Common myeloid progenitor, CD34-positive (primary cell): Measurements from ENCODE around the gene ZNF586. TPM values are rescaled to one million over a fixed set of nuclear protein-coding genes. Genes with fewer than 3 reads are reported as not detected.
"Not testable (repeated sequence)": the region's sequence is repeated elsewhere in the genome, so short reads cannot be mapped to it uniquely, and the experiment has no call there.

Experiments
- CTCF ChIA-PET: fragments of 350-600 bp; sonication (Branson Sonifier 250); formaldehyde crosslinking; loops from one replicate; lab custom pipeline; 2021; ENCODE audit warnings: antibody characterized with exemption; lab: Charles Lee
- POLR2A ChIA-PET: fragments of 350-600 bp; sonication (Branson Sonifier 250); formaldehyde crosslinking; loops from one replicate; lab custom pipeline; 2021; ENCODE audit warnings: antibody characterized with exemption; lab: Charles Lee
- DNase-seq, 3 donors: peaks; one replicate each; pipeline versions ENCODE4 v3.0.0 to v3.0.0-alpha.2; 2013
- H3K27ac ChIP-seq, 2 experiments: 1 replicate in 1 of 2; 2 replicates in 1 of 2; pipeline ENCODE4 v1.7.0; 2013; ENCODE audit warnings: inconsistent platforms in 2 of 2, low read length in 2 of 2, mild to moderate bottlenecking in 2 of 2, low read depth in 1 of 2, moderate library complexity in 1 of 2; ENCODE audit not compliant: severe bottlenecking in 2 of 2, insufficient read depth in 1 of 2, poor library complexity in 1 of 2
- H3K27me3 ChIP-seq, 5 experiments: replicated peaks in 2 of 5; 1 replicate in 3 of 5; 2 replicates in 2 of 5; pipeline versions ENCODE4 v1.6.1 to v1.7.0; 2013; ENCODE audit warnings: low read length in 4 of 5, mild to moderate bottlenecking in 2 of 5, moderate library complexity in 2 of 5, inconsistent platforms in 1 of 5; ENCODE audit not compliant: insufficient read depth in 5 of 5, control insufficient read depth in 4 of 5
- H3K36me3 ChIP-seq, 4 experiments: 1 replicate in 2 of 4; 2 replicates in 2 of 4; pipeline versions ENCODE4 v1.6.1 to v1.7.0; 2013; ENCODE audit warnings: low read length in 3 of 4, control low read depth in 1 of 4, mild to moderate bottlenecking in 1 of 4; ENCODE audit not compliant: control insufficient read depth in 4 of 4, insufficient read depth in 4 of 4
- H3K4me1 ChIP-seq, 4 experiments: 1 replicate in 3 of 4; 2 replicates in 1 of 4; pipeline versions ENCODE4 v1.6.1 to v1.7.1; 2013; ENCODE audit warnings: low read length in 3 of 4, mild to moderate bottlenecking in 3 of 4, control low read depth in 1 of 4, inconsistent platforms in 1 of 4, moderate library complexity in 1 of 4; ENCODE audit not compliant: control insufficient read depth in 4 of 4, insufficient read depth in 4 of 4; ENCODE audit errors: control extremely low read depth in 1 of 4
- H3K4me3 ChIP-seq, 7 experiments: 1 replicate in 4 of 7; 2 replicates in 3 of 7; pipeline versions ENCODE4 v1.5.1 to v1.7.0; 2013; ENCODE audit warnings: mild to moderate bottlenecking in 7 of 7, low read length in 6 of 7, moderate library complexity in 6 of 7, inconsistent platforms in 2 of 7, low read depth in 2 of 7, control low read depth in 1 of 7; ENCODE audit not compliant: insufficient read depth in 4 of 7, control insufficient read depth in 1 of 7; ENCODE audit errors: extremely low read depth in 1 of 7
- H3K9me3 ChIP-seq, 5 experiments: 1 replicate in 4 of 5; 2 replicates in 1 of 5; pipeline versions ENCODE4 v1.6.1 to v1.7.1; 2013; ENCODE audit warnings: low read length in 4 of 5, mild to moderate bottlenecking in 2 of 5, inconsistent platforms in 1 of 5, low read depth in 1 of 5, moderate library complexity in 1 of 5; ENCODE audit not compliant: control insufficient read depth in 4 of 5, insufficient read depth in 2 of 5; ENCODE audit errors: control extremely low read depth in 1 of 5
- WGBS: methylation state at CpG from one replicate; pipeline ENCODE4 v1.1.5; 2013; ENCODE audit not compliant: insufficient coverage; 5-methylcytosine and 5-hydroxymethylcytosine counted together
- polyA plus RNA-seq: library from polyadenylated mRNA; unstranded; fragments of 120-200 nt; gene quantifications from one replicate; pipeline ENCODE4 v1.2.1, GENCODE V29; 2013

Gene ZNF586
- polyA plus RNA-seq, result 25.5 TPM

- ChIA-PET CTCF (no interaction called here), POLR2A (interaction anchor here (0.6 to 1.3 kb wide), 3 partner anchors 12 to 18 kb away, joined by 3 read pairs; no protein-coding TSS in a partner anchor)
- peaks cover 15 to 36% (median 22%) of the 10 kb centered on the region in 4 experiments for H3K36me3 ChIP-seq
- WGBS, result 2% methylated on average over 53 of the region's 61 CpGs
- H3K27ac ChIP-seq, result peak within 1 kb of the TSS in 1 of 2 experiments; percentile 43
- H3K4me3 ChIP-seq, result peak within 1 kb of the TSS; percentile 44 to 94 (median 83)
- peaks cover 0 to 11% (median 5%) of the 10 kb centered on the region in 4 experiments for H3K4me1 ChIP-seq
- peak; percentile 93 to 98 (median 96) for DNase-seq
- peaks cover 0 to 22% (median 19%) of the 10 kb centered on the region in 5 experiments for H3K9me3 ChIP-seq
- H3K27me3 ChIP-seq, result no peaks in the 10 kb centered on the region
Observed at GRCh38 chr19:57769345-57770131, at the start of gene ZNF586. Gene ZNF586, plus strand, starts transcription at chr19:57769676. Its CDS starts 167 bp downstream, at chr19:57769843.

GRCh38 chr19:57719901-57720519, 49.5 kb upstream of the ZNF586 start:
- H3K27me3 ChIP-seq, result no peaks in the 10 kb centered on the region
- 100% methylated on average over 3 of the region's 4 CpGs for WGBS
- no peaks in the 10 kb centered on the region for H3K4me1 ChIP-seq
- no peak overlapping the region for H3K27ac ChIP-seq
- DNase-seq, result no peak
- H3K4me3 ChIP-seq, result peak overlapping the region in 1 of 7 experiments; percentile 28
- peaks cover 43 to 62% (median 53%) of the 10 kb centered on the region in 4 experiments for H3K36me3 ChIP-seq
- POLR2A ChIA-PET, result no interaction called here
- peaks cover 4 to 56% (median 55%) of the 10 kb centered on the region in 5 experiments for H3K9me3 ChIP-seq
- CTCF ChIA-PET, result interaction anchor here (0.6 to 1.3 kb wide), 3 partner anchors 15 to 194 kb away, joined by 3 read pairs; no protein-coding TSS in a partner anchor

- Histone ChIP-seq H3K27me3 (no peaks in the 10 kb centered on the region), H3K36me3 (peaks cover 43 to 62% (median 53%) of the 10 kb centered on the region in 4 experiments), H3K4me1 (no peaks in the 10 kb centered on the region), H3K4me3 (peak overlapping the region in 1 of 7 experiments; percentile 44), H3K9me3 (peaks cover 4 to 58% (median 55%) of the 10 kb centered on the region in 5 experiments), H3K27ac (no peak overlapping the region)
- DNase-seq, result no peak
- POLR2A ChIA-PET, result no interaction called here
- 98% methylated on average over 8 of the region's 10 CpGs for WGBS
- CTCF ChIA-PET, result interaction anchor here (0.7 to 1.3 kb wide), 2 partner anchors 16 to 36 kb away, joined by 3 read pairs; no protein-coding TSS in a partner anchor
Observed at GRCh38 chr19:57720878-57721277, 48.6 kb upstream of the ZNF586 start.

GRCh38 chr19:57738320-57738719, 31.2 kb upstream of the ZNF586 start:
- H3K4me3 ChIP-seq, result peak overlapping the region in 1 of 7 experiments; percentile 25
- CTCF ChIA-PET, result interaction anchor here (1.2 to 1.4 kb wide), 2 partner anchors 10 to 81 kb away, joined by 3 to 5 read pairs; no protein-coding TSS in a partner anchor
- DNase-seq, result peak in 1 of 3 donors; percentile 15
- H3K27ac ChIP-seq, H3K27me3 ChIP-seq, POLR2A ChIA-PET, H3K9me3 ChIP-seq, H3K36me3 ChIP-seq, H3K4me1 ChIP-seq: not testable (repeated sequence)
- WGBS, result 2% methylated on average over 4 of the region's 10 CpGs

- H3K27ac ChIP-seq, H3K36me3 ChIP-seq, H3K27me3 ChIP-seq, H3K4me1 ChIP-seq, DNase-seq, H3K9me3 ChIP-seq, POLR2A ChIA-PET: not testable (repeated sequence)
- 100% methylated on average over 5 of the region's 7 CpGs for WGBS
- CTCF ChIA-PET, result interaction anchor here (1.2 to 1.4 kb wide), 2 partner anchors 11 to 81 kb away, joined by 3 to 5 read pairs; no protein-coding TSS in a partner anchor
- H3K4me3 ChIP-seq, result peak overlapping the region in 1 of 7 experiments; percentile 25
Observed at GRCh38 chr19:57738770-57739169, 30.7 kb upstream of the ZNF586 start.

- H3K9me3 ChIP-seq, result peaks cover 10 to 30% (median 29%) of the 10 kb centered on the region in 5 experiments
- H3K4me1 ChIP-seq, result peaks cover 0 to 15% (median 9%) of the 10 kb centered on the region in 4 experiments
- H3K4me3 ChIP-seq, result peak within 1 kb of the TSS; percentile 81 to 100 (median 97)
- H3K27ac ChIP-seq, result peak within 1 kb of the TSS; percentile 85 to 92
- H3K36me3 ChIP-seq, result peaks cover 27 to 38% (median 36%) of the 10 kb centered on the region in 4 experiments
- 2% methylated on average over 45 of the region's 51 CpGs for WGBS
- H3K27me3 ChIP-seq, result no peaks in the 10 kb centered on the region
- DNase-seq, result peak; percentile 94 to 97 (median 97)
- POLR2A ChIA-PET, result interaction anchor here (0.6 to 1.5 kb wide), 5 partner anchors 9 to 72 kb away, joined by 3 to 7 read pairs (median 4); partner anchors contain the start of gene ZNF552
- CTCF ChIA-PET, result interaction anchor here (1.3 to 2.3 kb wide), 2 partner anchors 9 to 13 kb away, joined by 3 to 6 read pairs; no protein-coding TSS in a partner anchor
Observed at GRCh38 chr19:57746580-57747471, 22.6 kb upstream of the ZNF586 start, which contains the start of gene ZNF776. Gene ZNF776, plus strand, starts transcription at chr19:57746815. Its CDS starts 244 bp downstream, at chr19:57747059.
